HG03575 (cell line): ENCODE measurements around the gene SLC22A23.

Experiments
- ATAC-seq: cut with Tn5 transposase; IDR thresholded peaks from one replicate; pipeline ENCODE4 v1.9.1; 2021; ENCODE audit not compliant: unreplicated experiment, insufficient number of reproducible peaks, low FRiP score; ENCODE audit errors: extremely low read depth

The SLC22A23 gene

GRCh38 chr6:3480009-3480408 lies 23.2 kb upstream of the SLC22A23 start:
- no peak for ATAC-seq

DNA sequence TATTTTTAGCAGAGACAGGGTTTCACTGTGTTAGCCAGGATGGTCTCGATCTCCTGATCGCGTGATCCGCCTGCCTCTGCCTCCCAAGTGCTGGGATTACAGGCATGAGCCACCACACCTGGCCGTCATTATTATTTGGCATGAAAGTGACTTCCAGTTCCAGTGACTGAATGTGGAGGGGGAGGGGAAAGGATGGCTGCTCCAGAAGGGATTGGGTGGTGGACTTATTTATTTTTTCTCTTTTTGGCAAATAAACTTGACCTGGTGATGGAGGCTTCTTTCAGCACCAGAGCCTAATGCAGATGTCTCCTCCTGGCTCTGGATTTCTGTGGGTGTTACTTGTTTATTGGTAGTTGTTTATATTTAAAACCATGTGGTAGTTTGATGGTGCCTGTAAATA lies 16.9 kb upstream of the SLC22A23 start:
- ATAC-seq, result no peak

DNA sequence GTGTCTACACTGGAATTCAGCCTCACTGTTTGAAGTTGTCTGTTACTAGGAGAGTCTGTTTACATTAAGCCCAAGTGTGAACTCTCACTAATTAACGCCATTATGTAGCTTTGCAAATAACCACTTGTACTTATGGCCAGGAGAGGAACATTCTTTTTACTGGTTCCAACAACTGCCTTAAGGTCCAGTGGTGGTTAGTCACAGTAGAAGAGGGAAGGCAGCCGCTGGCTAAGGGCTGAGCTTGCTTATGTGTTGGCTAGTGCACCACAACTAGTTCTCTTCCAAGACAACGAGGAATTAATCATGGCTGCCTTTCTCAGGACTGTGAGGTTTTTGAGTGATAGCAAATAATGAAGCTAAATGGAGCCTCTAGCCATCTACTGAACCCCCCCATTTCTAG lies 14.9 kb upstream of the SLC22A23 start:
- no peak for ATAC-seq

DNA sequence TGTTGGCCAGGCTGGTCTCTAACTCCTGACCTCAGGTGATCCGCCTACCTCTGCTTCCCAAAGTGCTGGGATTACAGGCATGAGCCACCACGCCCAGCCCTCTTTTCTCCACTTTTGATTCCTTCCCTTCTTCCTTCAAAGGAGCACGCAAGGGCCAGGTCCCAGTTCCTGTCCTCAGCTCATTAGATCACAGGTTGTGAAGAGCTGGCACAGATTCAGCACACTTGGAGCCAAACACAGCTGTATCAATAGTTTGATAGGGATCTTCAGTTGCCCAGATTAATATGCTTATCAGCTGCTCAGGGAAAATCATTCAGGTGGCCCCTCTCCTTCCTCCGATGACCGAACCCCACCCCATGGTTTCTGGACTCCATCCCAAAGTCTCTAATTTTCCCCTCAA lies 14.4 kb upstream of the SLC22A23 start:
- ATAC-seq, result no peak

DNA sequence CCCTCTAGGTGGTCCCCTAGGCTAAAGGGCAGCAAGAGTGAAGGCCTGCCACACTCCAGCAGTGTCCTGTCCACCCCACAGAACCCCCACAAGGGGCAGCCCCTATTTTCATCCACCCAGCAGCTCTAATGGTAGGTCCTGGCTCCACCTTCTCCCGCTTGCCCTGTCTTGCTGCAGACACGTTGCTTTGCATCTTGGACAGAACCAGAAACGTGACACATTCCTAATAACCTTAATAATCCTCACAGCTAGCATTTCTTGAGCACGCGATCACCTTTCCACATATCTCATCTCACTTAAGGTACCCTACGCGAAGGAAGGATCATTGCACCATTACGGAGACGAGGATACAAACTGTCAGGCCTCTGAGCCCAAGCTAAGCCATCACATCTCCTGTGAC lies 11.7 kb upstream of the SLC22A23 start:
- ATAC-seq, result no peak

DNA sequence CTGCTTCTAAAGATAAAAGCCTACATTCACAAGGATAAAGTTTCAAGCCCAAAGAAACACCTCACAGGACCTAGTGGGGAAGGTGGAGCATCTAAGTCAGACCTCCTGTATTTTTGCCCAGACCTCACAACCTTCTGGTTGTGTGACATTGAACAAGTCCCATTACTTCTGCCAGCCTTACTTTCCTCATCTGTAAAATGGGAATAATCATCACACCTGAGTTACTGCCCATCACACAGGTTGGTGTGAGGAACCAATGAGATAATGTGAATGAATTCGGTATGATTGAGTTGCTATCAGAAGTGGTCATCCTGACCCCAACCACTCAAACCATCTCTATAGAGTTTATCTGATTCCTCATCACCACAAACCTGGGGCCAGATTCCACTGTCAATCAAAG lies 11.1 kb upstream of the SLC22A23 start:
- ATAC-seq, result no peak

DNA sequence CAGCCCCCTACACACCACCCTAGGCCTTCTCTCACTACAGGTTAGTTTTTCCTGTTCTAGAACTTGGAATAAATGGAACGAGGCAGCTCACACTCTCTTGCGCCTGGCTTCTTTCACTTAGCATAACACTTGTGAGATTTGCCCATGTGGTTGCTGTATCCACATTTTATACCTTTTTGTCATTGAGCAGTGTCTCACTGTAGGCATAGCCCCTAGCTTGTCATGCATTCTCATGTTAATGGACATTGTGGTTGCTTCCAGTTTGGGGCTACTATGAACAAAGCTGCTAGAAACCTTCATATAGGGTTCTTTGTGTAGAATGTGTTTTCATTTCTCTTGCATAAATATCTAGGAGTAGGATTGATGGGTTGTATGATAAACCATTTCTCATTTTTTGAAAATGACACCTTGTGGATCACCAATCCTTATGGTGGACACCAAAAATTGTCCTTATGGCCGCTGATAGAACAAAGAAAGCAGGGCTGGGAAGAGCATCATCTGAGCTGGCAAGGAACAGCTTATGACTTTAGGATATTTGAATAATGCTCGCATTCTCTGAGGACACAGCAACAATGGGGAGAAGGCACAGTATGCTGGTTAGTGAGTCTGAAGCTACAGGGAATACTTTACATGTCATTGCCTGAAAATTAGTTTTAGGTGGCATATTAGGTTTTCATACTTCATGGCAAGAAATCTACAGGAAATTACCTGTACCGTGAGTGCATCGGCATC lies 9.8 kb upstream of the SLC22A23 start:
- no peak for ATAC-seq

DNA sequence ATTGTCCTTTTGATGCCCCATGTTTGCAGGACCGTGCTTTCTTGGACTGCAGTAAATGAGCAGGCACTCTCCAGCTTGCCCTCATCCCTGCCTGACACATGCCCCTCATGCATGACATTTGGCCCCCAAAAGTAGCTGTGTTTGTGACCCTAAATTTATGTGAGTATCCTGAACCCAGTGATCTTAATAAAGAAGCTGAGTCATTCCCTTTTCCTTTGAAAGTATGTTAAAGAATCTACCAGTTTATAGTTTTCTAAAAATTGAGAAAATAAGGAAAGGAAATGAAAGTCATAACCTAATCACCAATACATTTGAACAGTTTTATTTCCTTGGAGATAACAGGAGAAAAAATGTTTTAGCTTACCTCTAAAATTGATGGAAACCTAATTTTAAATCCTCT lies 3.4 kb upstream of the SLC22A23 start:
- no peak for ATAC-seq

- no peak for ATAC-seq
Measured at GRCh38 chr6:3458706-3459421, 2.0 kb upstream of the SLC22A23 start.

DNA sequence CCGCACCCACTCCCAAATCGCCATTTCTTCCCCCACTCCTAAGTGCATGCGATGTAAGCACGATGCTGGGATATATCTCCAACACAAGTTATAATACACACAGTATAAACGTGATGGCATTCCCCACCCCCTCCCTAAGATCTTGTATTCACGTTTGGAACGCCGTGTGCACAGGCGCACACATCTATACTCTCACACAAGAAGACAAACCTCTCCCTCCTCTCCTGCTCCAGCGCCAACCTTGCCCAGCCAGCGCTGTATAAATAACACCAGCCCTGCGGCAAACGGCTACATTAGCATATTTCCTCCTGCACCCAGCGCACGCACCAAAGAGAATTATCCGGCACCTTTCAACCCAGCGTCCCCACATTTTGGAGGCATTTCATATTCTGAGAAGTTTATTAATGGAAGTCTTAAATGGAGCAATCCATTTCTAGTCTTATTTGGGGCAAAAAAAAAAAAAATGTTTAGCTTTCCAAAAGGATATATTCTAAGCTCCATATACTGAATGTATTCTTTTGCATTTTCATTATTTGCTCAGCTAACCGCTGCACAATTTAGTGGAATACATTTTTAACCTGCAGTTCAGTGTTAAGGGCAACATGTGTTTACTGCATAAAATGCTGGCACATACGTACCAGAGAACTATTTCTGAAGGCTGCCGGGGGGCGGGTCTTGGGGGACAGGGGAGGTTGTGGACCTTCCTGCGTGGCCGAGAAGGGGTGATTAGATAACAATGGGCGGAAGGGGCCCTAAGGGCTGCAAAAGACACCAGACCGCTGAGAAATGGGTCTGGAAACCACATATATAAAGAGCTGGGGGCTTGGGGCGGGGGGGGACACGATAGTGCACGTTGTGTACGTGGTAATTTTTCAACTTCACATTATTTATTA lies 1.1 kb upstream of the SLC22A23 start:
- no peak for ATAC-seq

- no peak for ATAC-seq
Measured at GRCh38 chr6:3456395-3456897, 404 bp downstream of the SLC22A23 start.

DNA sequence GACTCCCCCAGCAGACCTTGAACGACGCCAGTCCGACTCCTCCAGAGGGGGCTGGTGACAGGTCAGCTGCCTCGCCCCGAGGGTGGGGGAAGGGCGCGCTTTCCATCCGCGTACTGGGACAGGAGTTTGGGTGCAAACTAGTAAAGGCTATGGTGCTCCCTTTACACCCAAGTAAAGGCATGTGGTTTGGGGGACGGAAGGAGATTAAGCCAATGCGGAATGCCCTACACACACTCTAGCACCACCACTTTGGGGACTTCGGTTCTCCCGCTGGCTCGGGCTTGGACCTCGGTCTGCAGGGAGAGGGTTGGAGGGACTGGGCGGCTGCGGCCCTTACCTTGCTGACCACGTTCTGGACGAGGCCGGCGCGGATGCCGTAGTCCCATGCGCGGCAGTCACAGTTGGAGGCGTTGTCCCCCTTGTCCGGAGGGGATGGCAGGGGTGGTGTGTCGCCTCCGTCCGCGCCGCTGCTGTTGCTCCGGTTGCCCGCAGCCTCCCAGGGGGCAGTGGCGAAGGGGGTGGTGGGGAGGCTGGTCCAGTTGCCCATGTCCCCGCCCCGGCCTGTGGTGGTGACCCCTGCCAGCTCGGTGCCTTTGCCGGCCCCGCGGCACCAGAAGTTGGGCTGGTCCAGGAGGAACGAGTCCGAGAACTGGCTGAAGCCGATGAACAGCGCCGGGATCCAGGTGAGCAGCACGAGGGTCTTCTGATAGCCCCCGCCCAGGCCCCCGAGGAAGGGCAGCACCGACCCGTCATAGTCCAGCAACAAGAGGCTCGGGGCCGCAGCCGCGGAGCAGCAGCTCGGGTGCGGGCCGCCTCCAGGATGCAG lies 1.1 kb downstream of the SLC22A23 start:
- ATAC-seq, result no peak

DNA sequence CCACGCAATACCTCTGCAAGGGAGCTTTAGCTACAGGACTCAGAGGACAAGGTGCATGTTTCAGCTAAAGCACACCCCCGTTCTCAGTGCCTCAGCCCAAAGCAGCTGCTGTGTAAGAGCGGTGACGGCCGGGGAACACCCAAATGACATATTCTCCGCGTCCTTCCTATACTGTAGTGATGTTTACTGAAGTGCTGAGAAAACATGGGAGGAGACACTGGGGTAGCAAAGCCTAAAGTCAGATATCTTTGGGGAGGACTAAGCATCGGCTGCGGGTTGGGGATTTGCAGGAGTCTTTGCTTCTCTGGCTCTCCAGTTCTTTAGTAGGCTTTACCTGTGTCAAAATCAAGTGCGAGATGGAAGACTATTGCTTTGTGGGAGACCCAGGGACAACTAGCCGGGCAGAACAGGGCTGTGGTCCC lies 1.7 kb downstream of the SLC22A23 start:
- ATAC-seq, result no peak

DNA sequence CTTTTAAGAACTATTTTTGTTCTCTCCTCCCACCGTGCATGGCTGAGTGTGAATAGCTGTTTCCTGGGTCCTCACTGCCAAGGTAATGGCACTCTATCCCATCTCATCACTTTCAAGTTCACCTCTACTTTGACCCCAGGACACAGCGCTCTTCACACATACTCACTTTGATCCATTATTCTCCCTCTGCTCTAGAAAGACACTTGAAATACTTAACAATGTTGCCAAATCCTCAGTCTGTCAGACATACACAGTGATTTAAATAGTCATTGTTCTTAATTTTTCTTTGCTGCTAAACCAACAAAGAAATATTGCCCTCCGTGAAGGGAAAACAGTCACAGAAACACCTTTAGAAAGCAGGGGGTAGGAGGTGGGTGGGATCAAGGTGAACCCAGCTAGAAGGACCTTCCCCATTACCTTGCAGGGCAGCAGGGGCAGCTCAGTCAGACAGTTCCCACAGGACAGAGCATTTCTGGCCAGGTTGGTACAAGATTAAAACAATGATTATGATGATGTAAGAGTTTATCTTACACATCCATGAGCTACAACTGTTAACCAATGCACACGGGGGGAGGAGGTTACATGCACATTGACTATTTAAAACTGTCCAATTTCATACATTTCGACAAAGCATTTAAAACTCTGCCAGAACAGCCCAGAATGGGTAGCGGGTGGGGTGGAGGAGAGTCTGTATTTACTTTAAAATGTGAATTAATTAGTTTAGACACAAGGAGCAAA lies 2.4 kb downstream of the SLC22A23 start:
- no peak for ATAC-seq

DNA sequence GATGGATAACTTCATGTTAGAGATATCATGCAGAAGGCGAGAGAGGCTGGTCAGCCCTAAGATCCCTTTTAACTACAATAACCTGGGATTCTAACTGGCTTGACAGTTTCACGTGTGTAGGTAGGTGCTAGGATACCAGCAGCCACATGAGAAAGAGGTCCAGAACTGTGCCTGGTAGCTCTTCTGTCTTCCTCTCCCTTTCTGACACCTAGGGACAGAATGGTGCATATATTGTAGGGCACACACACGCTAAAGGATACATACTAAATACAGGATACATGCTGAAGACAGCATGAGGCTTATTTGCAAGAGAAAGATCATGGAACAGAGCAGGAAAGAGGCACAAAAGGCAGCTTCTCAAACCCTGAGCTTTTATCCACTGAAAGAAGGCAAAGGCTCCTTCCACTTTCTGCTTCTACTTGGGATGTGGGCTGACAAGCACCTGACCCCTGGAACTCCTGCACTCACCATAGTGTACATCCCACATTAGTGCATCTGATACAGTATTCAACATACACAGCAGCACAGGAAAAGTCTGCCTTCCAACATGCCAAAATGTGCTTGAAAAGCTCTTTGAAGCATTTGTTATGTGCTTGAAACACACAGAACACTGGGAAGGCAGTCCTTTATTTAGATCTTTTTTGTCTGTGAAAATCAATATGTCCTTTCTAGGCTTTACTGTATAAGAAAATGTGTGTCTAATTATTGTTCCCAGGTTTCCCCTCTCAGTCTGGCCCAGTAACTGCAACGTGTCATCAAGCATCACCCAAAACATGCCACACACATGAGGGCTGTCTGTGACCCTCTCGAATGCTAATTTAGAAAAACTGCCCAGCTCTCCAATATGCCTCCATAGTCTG lies 3.2 kb downstream of the SLC22A23 start:
- no peak for ATAC-seq

DNA sequence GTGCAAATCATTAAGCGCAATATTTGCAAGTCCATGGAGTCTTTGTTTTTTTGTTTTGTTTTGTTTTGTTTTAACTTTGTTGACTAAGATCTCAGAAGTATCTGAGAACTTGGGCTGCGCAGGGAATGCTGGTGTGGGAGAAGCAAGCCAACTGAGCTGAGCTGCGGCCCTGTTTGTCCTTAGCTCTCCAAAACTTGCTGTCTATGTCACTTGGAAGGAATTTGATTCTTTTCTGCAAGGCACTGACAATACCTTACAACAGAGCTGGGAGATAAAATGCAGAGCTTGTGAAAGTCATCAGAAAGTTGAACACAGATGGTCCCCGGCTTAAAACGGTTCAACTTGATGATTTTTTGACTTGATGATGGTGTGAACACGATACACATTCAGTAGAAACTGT lies 5.4 kb downstream of the SLC22A23 start:
- ATAC-seq, result no peak

GRCh38 chr6:3450888-3451287 lies 6.0 kb downstream of the SLC22A23 start:
- no peak for ATAC-seq
